Testis (tissue), 2 donors: Measurements from ENCODE around the gene CNDP1.

Experiments
- CTCF ChIP-seq, 3 experiments: fragments of 450-650 bp in 2 of 3; fragments of 200-600 bp in 1 of 3; sonication (generic) in 1 of 3; IDR thresholded peaks; one replicate each; pipeline ENCODE4 v1.5.1; 2016 to 2019; ENCODE audit warnings: antibody characterized with exemption in 3 of 3, mild to moderate bottlenecking in 2 of 3, moderate library complexity in 1 of 3
- POLR2A ChIP-seq: fragments of 450-650 bp; IDR thresholded peaks from one replicate; pipeline ENCODE4 v1.6.1; 2017; ENCODE audit warnings: antibody characterized with exemption, mild to moderate bottlenecking, moderate library complexity

GRCh38 chr18:74532511-74533025 lies 1.7 kb upstream of the CNDP1 start:
- no peak for TF ChIP-seq CTCF (IDR thresholded peaks at IDR 0.05)
- TF ChIP-seq POLR2A, result no peak
